GM23338 (cell line): Measurements from ENCODE around the gene TPP1. TPM values are rescaled to one million over a fixed set of nuclear protein-coding genes. Genes with fewer than 3 reads are reported as not detected.

Source experiments
- ATAC-seq: fragments of 200-7000 bp; cut with Tn5 transposase; 3 replicates; pipeline ENCODE4 v1.9.1; 2020
- DNase-seq: peaks from one replicate; pipeline ENCODE4 v3.0.0-alpha.2; 2015; ENCODE audit warnings: low spot score
- H2AFZ ChIP-seq: fragments of 200-600 bp; sonication (generic); 2 replicates; pipeline ENCODE4 v1.8.0; 2016; ENCODE audit warnings: antibody characterized with exemption, mild to moderate bottlenecking, moderate library complexity
- H3F3A ChIP-seq: fragments of 200-600 bp; sonication (generic); replicated peaks from 2 replicates; pipeline ENCODE4 v1.8.0; 2017; ENCODE audit warnings: antibody characterized with exemption, mixed run types, low read depth
- H3K27ac ChIP-seq: fragments of 200-600 bp; sonication (generic); 2 replicates; pipeline ENCODE4 v1.6.1; 2016; ENCODE audit warnings: low read depth
- H3K27me3 ChIP-seq: fragments of 200-600 bp; sonication (generic); 2 replicates; pipeline ENCODE4 v1.8.0; 2016; ENCODE audit warnings: mild to moderate bottlenecking, mixed run types, moderate library complexity; ENCODE audit not compliant: insufficient read depth
- H3K36me3 ChIP-seq: fragments of 200-600 bp; sonication (generic); 2 replicates; pipeline ENCODE4 v1.8.0; 2016; ENCODE audit warnings: mild to moderate bottlenecking; ENCODE audit not compliant: insufficient read depth
- H3K4me1 ChIP-seq: fragments of 200-600 bp; sonication (generic); 2 replicates; pipeline ENCODE4 v1.8.0; 2016; ENCODE audit warnings: mild to moderate bottlenecking, moderate library complexity; ENCODE audit not compliant: insufficient read depth
- H3K4me2 ChIP-seq: fragments of 200-600 bp; sonication (generic); 2 replicates; pipeline ENCODE4 v1.7.1; 2017; ENCODE audit warnings: mixed run types
- H3K4me3 ChIP-seq: fragments of 200-600 bp; sonication (generic); 2 replicates; pipeline ENCODE4 v1.6.1; 2016; ENCODE audit warnings: mixed run types
- H3K79me2 ChIP-seq: fragments of 200-600 bp; sonication (generic); replicated peaks from 2 replicates; pipeline ENCODE4 v1.8.0; 2017; ENCODE audit warnings: mild to moderate bottlenecking; ENCODE audit not compliant: insufficient read depth
- H3K9me2 ChIP-seq: fragments of 200-600 bp; sonication (generic); 2 replicates; pipeline ENCODE4 v1.8.0; 2017; ENCODE audit not compliant: insufficient read depth
- H4K20me1 ChIP-seq: fragments of 200-600 bp; sonication (generic); replicated peaks from 2 replicates; pipeline ENCODE4 v1.8.0; 2017; ENCODE audit warnings: mild to moderate bottlenecking; ENCODE audit not compliant: insufficient read depth
- H3K27ac Mint-ChIP-seq: 2 replicates; pipeline ENCODE4 v1.8.0; 2020; ENCODE audit warnings: inconsistent platforms, mild to moderate bottlenecking, moderate library complexity, mixed read lengths
- H3K27me3 Mint-ChIP-seq: 3 replicates; pipeline ENCODE4 v1.8.0; 2022; ENCODE audit warnings: low read depth, mild to moderate bottlenecking, moderate library complexity, mixed read lengths, inconsistent platforms; ENCODE audit not compliant: insufficient read depth, poor library complexity
- H3K36me3 Mint-ChIP-seq: 3 replicates; pipeline ENCODE4 v1.8.0; 2021; ENCODE audit warnings: low read depth, mild to moderate bottlenecking, inconsistent platforms, moderate library complexity, mixed read lengths
- H3K4me1 Mint-ChIP-seq: 3 replicates; pipeline ENCODE4 v1.8.0; 2020; ENCODE audit warnings: mild to moderate bottlenecking, inconsistent platforms, mixed read lengths
- H3K4me3 Mint-ChIP-seq: 3 replicates; pipeline ENCODE4 v1.8.0; 2021; ENCODE audit warnings: moderate library complexity, mild to moderate bottlenecking, inconsistent platforms, mixed read lengths
- H3K9me3 Mint-ChIP-seq: 3 replicates; pipeline ENCODE4 v1.8.0; 2020; ENCODE audit warnings: moderate library complexity, mild to moderate bottlenecking, inconsistent platforms, mixed read lengths
- CREB1 ChIP-seq: fragments of 250-450 bp; sonication (Bioruptor Pico); IDR thresholded peaks from 2 replicates; pipeline ENCODE4 v1.5.0; 2020; ENCODE audit warnings: low read depth, mild to moderate bottlenecking, moderate library complexity
- CTCF ChIP-seq, 2 experiments: fragments of 200-600 bp in 1 of 2; sonication (generic) in 1 of 2; conservative IDR thresholded peaks; 2 replicates each; pipeline versions ENCODE4 v1.5.1 to v1.6.1; 2016 to 2017; ENCODE audit warnings: antibody characterized with exemption in 2 of 2, low read depth in 2 of 2, mild to moderate bottlenecking in 2 of 2, moderate library complexity in 1 of 2
- ETS1 ChIP-seq: IDR thresholded peaks from 2 replicates; pipeline ENCODE4 v1.6.1; 2016; ENCODE audit warnings: antibody characterized with exemption
- EZH2 ChIP-seq: fragments of 200-600 bp; sonication (generic); IDR thresholded peaks from one replicate; pipeline ENCODE4 v1.8.0; 2017; ENCODE audit warnings: antibody characterized with exemption, mild to moderate bottlenecking, low read depth; ENCODE audit not compliant: unreplicated experiment
- EZH2phosphoT487 ChIP-seq: fragments of 200-600 bp; sonication (generic); IDR thresholded peaks from one replicate; pipeline ENCODE4 v1.8.1; 2018; ENCODE audit warnings: antibody characterized with exemption; ENCODE audit not compliant: unreplicated experiment
- JUNB ChIP-seq: IDR thresholded peaks from one replicate; pipeline ENCODE4 v1.6.1; 2016; ENCODE audit warnings: antibody characterized with exemption; ENCODE audit not compliant: unreplicated experiment
- NANOG ChIP-seq: IDR thresholded peaks from 2 replicates; pipeline ENCODE4 v1.6.1; 2016; ENCODE audit warnings: antibody characterized with exemption, borderline replicate concordance
- POLR2AphosphoS5 ChIP-seq: IDR thresholded peaks from 2 replicates; pipeline ENCODE4 v1.6.1; 2016; ENCODE audit warnings: antibody characterized with exemption, low read depth
- REST ChIP-seq: IDR thresholded peaks from one replicate; pipeline ENCODE4 v1.6.1; 2018; ENCODE audit warnings: antibody characterized with exemption; ENCODE audit not compliant: unreplicated experiment
- STAT1 ChIP-seq: IDR thresholded peaks from one replicate; pipeline ENCODE4 v1.6.1; 2016; ENCODE audit warnings: antibody characterized with exemption; ENCODE audit not compliant: unreplicated experiment
- ZNF114 ChIP-seq: fragments of 250-450 bp; sonication (Bioruptor Pico); IDR thresholded peaks from 2 replicates; pipeline ENCODE4 v1.5.0; 2020; ENCODE audit warnings: mild to moderate bottlenecking, moderate library complexity
- ZNF331 ChIP-seq: fragments of 250-450 bp; sonication (Bioruptor Pico); IDR thresholded peaks from 2 replicates; pipeline ENCODE4 v1.5.0; 2020; ENCODE audit warnings: low read depth, mild to moderate bottlenecking, moderate library complexity
- ZNF462 ChIP-seq: fragments of 250-450 bp; sonication (Bioruptor Pico); IDR thresholded peaks from 2 replicates; pipeline ENCODE4 v1.5.0; 2020; ENCODE audit warnings: mild to moderate bottlenecking, moderate library complexity
- polyA plus RNA-seq: library from polyadenylated mRNA; unstranded; fragments of >200 nt; fragmentation: Nextera tagmentation; extraction: Ambion mirVana; gene quantifications from 2 replicates; pipeline ENCODE4 v1.2.1, GENCODE V29; 2016
- total RNA-seq: library from RNA; depleted of rRNA; stranded (reverse); fragments of >200 nt; shearing (Covaris generic); gene quantifications from 2 replicates; pipeline ENCODE4 v1.2.3, GENCODE V29; 2014

TPP1 gene
- total and polyA plus RNA-seq, 2 experiments from 2014 or later, result 21.7 to 49.7 TPM

GRCh38 chr11:6599449-6599848, 19.8 kb downstream of the TPP1 start:
- Histone ChIP-seq H3K27ac (no peak overlapping the region), H3K36me3 (peaks cover 6% of the 10 kb centered on the region; the same call in 1 of the 2 replicates), H3K4me3 (no peak overlapping the region), H3K9me2 (no peaks in the 10 kb centered on the region), H3K27me3 (no peaks in the 10 kb centered on the region), H3K4me1 (peaks cover under 1% of the 10 kb centered on the region; the same call in 1 of the 2 replicates), H2AFZ (no peak overlapping the region), H3K79me2 (peaks cover 23% of the 10 kb centered on the region), H3K4me2 (no peak overlapping the region), H3F3A (peaks cover 5% of the 10 kb centered on the region; the same call in 1 of the 2 replicates), H4K20me1 (no peaks in the 10 kb centered on the region; the same call in 1 of the 2 replicates)
- DNase-seq, result no peak
- no peak for TF ChIP-seq JUNB
- no peak for TF ChIP-seq ZNF331 (CRISPR knock-in tag)
- TF ChIP-seq CTCF (conservative IDR thresholded peaks at IDR 0.05; ENCODE audit: low read depth in 2 of 2), result no peak
- TF ChIP-seq NANOG, result no peak
- no peak for TF ChIP-seq ETS1
- no peak for TF ChIP-seq ZNF114 (CRISPR knock-in tag)
- TF ChIP-seq REST, result no peak
- TF ChIP-seq EZH2phosphoT487, result no peak
- no peak for TF ChIP-seq ZNF462 (CRISPR knock-in tag)
- no peak for TF ChIP-seq POLR2AphosphoS5
- TF ChIP-seq STAT1, result no peak
- TF ChIP-seq CREB1, result no peak
- no peak for TF ChIP-seq EZH2
- no peak overlapping the region for H3K27ac Mint-ChIP-seq
- H3K4me3 Mint-ChIP-seq, result no peak overlapping the region
- H3K9me3 Mint-ChIP-seq, result no peaks in the 10 kb centered on the region
- no peak for ATAC-seq
- H3K4me1 Mint-ChIP-seq, result peaks cover 6% of the 10 kb centered on the region; the same call in 2 of the 3 replicates
- no peaks in the 10 kb centered on the region for H3K27me3 Mint-ChIP-seq
- H3K36me3 Mint-ChIP-seq, result peaks cover 17% of the 10 kb centered on the region
